DOHH2 (cell line): ENCODE data around the gene CCDC87.

ENCODE experiments used
- CTCF ChIP-seq: fragments of 200-600 bp; sonication (generic); IDR thresholded peaks from one replicate; pipeline ENCODE4 v1.5.1; 2014; ENCODE audit warnings: antibody characterized with exemption, mild to moderate bottlenecking, low read depth, low read length; ENCODE audit not compliant: poor library complexity, severe bottlenecking
- EZH2phosphoT487 ChIP-seq: fragments of 200-600 bp; sonication (generic); IDR thresholded peaks from 2 replicates; pipeline ENCODE4 v1.6.1; 2017; ENCODE audit warnings: borderline replicate concordance, mild to moderate bottlenecking, antibody characterized with exemption, low read length, moderate library complexity, mixed read lengths

GRCh38 chr11:66555416-66555815 is 37.4 kb downstream of the CCDC87 start:
- TF ChIP-seq CTCF (no peak), EZH2phosphoT487 (no peak)
